ENCODE results near the gene STAT5A.

GRCh38 chr17:42291129-42291528 lies 2.8 kb downstream of the STAT5A start:
- TF ChIP-seq CTCF (optimal IDR thresholded peaks at IDR 0.05 in 1 of 3, IDR thresholded peaks at IDR 0.05 in 1 of 3, conservative IDR thresholded peaks at IDR 0.05 in 1 of 3; ENCODE audit: extremely low read depth in 1 of 3, insufficient read depth in 2 of 3, low read length in 3 of 3), result no peak
- no peak for TF ChIP-seq EZH2 (IDR thresholded peaks at IDR 0.05; ENCODE audit: low read length)
